ENCODE data around the gene FAM171A2.

DNA sequence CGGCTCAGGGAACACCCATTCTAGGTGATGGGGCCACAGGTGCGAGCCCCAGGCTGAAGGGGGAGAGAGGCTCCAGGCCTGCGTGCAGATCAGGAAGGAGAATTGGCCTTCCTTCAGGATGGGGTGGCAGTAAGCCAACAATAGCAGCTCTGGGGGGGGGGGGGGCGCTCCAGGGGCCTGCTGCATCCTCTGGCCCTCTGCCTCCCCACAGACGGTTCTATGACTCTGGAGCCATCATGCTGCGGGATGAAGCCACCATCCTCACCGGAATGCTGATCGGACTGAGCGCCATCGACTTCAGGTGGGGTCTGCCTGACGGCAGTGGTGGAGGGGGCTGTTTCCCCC, 49.2 kb downstream of the FAM171A2 start:
- TF ChIP-seq, protein P1, sequence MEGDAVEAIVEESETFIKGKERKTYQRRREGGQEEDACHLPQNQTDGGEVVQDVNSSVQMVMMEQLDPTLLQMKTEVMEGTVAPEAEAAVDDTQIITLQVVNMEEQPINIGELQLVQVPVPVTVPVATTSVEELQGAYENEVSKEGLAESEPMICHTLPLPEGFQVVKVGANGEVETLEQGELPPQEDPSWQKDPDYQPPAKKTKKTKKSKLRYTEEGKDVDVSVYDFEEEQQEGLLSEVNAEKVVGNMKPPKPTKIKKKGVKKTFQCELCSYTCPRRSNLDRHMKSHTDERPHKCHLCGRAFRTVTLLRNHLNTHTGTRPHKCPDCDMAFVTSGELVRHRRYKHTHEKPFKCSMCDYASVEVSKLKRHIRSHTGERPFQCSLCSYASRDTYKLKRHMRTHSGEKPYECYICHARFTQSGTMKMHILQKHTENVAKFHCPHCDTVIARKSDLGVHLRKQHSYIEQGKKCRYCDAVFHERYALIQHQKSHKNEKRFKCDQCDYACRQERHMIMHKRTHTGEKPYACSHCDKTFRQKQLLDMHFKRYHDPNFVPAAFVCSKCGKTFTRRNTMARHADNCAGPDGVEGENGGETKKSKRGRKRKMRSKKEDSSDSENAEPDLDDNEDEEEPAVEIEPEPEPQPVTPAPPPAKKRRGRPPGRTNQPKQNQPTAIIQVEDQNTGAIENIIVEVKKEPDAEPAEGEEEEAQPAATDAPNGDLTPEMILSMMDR (IDR thresholded peaks at IDR 0.05 in 4 of 5, conservative IDR thresholded peaks at IDR 0.05 in 1 of 5), result no peak
- no peak for TF ChIP-seq POLR2A (IDR thresholded peaks at IDR 0.05)

All from gastrocnemius medialis (tissue), 4 donors.